Uterine smooth muscle cell (primary cell): ENCODE results near the gene NDE1. TPM values are rescaled to one million over a fixed set of nuclear protein-coding genes. Genes with fewer than 3 reads are reported as not detected.

ENCODE experiments used
- total RNA-seq: library from RNA; depleted of rRNA; stranded (reverse); fragments of >200 nt; gene quantifications from 2 replicates; pipeline ENCODE4 v1.2.3, GENCODE V29; 2014

Gene NDE1
- total RNA-seq: 40.5 and 68.8 TPM in 2 replicates

DNA sequence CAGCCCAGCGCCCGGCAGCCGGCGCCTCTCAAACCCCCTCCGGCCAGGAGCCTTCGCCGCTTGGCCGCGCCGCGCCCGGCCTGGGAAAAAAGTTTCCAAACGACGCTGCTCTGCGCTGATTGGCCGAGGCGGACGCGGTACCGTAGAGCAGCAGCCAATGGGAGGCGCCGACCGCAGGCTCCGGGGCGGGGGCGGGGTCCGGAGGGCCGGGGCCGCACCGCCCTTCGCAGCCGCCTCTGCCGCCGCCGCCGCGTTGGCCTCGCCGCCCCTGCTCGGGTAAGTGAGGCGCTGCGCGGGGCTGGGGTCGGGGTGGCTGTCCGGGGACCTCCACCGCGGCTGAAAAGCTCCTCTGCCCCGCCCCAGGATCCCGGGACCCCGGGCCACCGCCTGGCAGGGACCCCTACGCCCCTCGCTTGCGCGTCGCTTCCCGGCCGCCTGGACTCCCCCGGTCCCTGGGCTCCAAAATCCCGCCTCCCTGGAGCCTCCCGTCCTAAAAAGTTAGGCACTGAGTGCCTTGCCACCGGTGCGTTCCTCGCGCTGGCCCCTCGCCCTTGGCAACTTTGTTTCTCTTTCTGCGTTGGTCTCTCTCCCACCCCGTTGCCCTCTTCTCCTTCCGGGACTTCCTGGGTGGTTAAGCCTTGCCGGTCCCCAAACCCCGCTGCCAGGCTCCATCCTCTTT lies at the start of gene NDE1:
Gene NDE1 (plus strand): TSS at position 227 of the 679 bp plus-strand sequence. CDS start 14,534 bp downstream, outside the sequence.

DNA sequence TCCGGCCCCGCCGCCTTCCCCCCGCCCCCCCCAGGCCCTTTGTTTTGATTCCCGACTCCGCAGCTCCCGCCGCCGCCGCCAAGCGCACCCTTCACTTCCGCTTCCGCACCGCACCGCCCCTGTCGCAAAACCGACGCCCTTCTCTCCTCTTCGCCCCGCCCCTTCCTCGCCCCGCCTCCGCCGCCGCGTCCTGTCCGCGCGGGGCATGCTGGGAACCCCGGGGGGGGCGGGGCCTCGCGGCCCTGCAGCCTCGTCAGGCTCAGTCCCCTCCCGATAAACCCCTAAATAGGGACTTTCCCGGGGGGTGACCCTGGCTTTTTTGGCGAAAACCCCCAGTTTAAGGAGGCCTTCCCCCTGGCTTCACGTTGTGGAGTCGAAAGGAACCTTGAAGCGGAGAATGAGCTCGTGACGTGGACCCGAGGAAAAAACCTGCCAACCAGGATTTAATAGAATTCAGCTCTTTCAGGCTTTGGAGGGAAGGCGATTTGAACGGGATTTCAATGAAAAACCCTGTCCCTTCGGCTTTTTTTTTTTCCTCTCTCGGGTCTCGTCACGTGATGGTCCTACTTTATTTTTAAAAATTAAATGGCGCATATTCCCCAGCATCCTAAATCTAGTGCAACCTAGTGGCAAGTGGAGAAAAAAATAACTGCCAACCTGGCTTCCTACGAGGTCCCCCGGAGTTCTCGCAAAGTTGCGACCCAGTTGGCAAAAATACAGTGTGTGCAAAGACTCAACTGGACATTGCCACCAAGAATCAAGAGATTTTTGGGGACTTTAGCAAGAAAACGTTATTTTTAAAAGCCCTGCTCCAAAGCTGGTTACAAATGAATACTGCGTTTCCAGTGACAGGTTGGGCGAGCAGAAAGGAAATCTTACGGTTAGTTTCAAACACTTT lies 6.7 kb upstream of the NDE1 start, which contains the start of gene MARF1:
Gene MARF1 (minus strand): TSS at position 107 of the 898 bp plus-strand sequence. CDS start 3,921 bp downstream, outside the sequence.

Other genes with a start within 250 kb of the NDE1 start
- 27.6 and 39.5 TPM in 2 replicates for gene BMERB1, start 215.7 kb upstream of the NDE1 start, total RNA-seq
- gene MARF1, start 7.1 kb upstream of the NDE1 start, total RNA-seq: 11.3 and 15.1 TPM in 2 replicates
- under 0.01 and 0.11 TPM in 2 replicates for gene MYH11, start 206.8 kb downstream of the NDE1 start, total RNA-seq
- 42.5 and 56.2 TPM in 2 replicates for gene CEP20, start 238.4 kb downstream of the NDE1 start, total RNA-seq